GM13976 (cell line): ENCODE data around the gene PWWP2A.

Experiments used
- DNase-seq: peaks from one replicate; pipeline ENCODE4 v3.0.0; 2012; ENCODE audit warnings: low spot score
- CTCF ChIP-seq: IDR thresholded peaks from 2 replicates; pipeline ENCODE4 v1.5.1; 2012; ENCODE audit warnings: borderline replicate concordance, mild to moderate bottlenecking; ENCODE audit not compliant: insufficient read depth; ENCODE audit errors: extremely low read depth, missing control alignments, control extremely low read depth
- in situ Hi-C: fragments of 300-500 bp; cut with MboI; formaldehyde crosslinking; loops from one replicate; pipeline ENCODE4 v1.12.0; 2022; ENCODE audit warnings: low sequenced_read_pairs, mixed read lengths, inconsistent platforms; ENCODE audit not compliant: unreplicated experiment

The PWWP2A gene

GRCh38 chr5:160089531-160089930, 29.7 kb downstream of the PWWP2A start:
- in situ Hi-C loops: no loop called here
- TF ChIP-seq CTCF: no peak
- DNase-seq: no peak

- in situ Hi-C loops: no loop called here
- no peak for DNase-seq
- TF ChIP-seq CTCF: no peak
These were observed 30.4 kb downstream of the PWWP2A start for GRCh38 chr5:160088805-160089204.

GRCh38 chr5:160087199-160087598, 32.1 kb downstream of the PWWP2A start:
- TF ChIP-seq CTCF: no peak
- in situ Hi-C loops: no loop called here
- no peak for DNase-seq

- no peak for DNase-seq
- no peak for TF ChIP-seq CTCF
- in situ Hi-C loops: no loop called here
These were observed 35.1 kb downstream of the PWWP2A start for GRCh38 chr5:160084144-160084543.

GRCh38 chr5:160083501-160083900, 35.7 kb downstream of the PWWP2A start:
- in situ Hi-C loops: no loop called here
- no peak for TF ChIP-seq CTCF
- DNase-seq: no peak

GRCh38 chr5:160082614-160083500, 36.4 kb downstream of the PWWP2A start:
- in situ Hi-C loops: no loop called here
- DNase-seq: no peak
- no peak for TF ChIP-seq CTCF
